DND-41 (cell line): ENCODE data around the gene ALDH3B2.
"Not testable (repeated sequence)": the region's sequence is repeated elsewhere in the genome, so short reads cannot be mapped to it uniquely, and the experiment has no call there.

Experiments used
- CTCF ChIP-seq: IDR thresholded peaks from 2 replicates; pipeline ENCODE4 v1.5.1; 2012; ENCODE audit warnings: borderline replicate concordance, low read length, moderate library complexity, mild to moderate bottlenecking; ENCODE audit not compliant: poor library complexity, severe bottlenecking; ENCODE audit errors: extremely low read depth
- EZH2 ChIP-seq: IDR thresholded peaks from 3 replicates; pipeline ENCODE4 v1.6.1; 2012; ENCODE audit warnings: borderline replicate concordance, low read depth, mild to moderate bottlenecking, moderate library complexity, low read length, inconsistent platforms; ENCODE audit not compliant: severe bottlenecking

- not testable (repeated sequence) for TF ChIP-seq CTCF, EZH2
Observed at GRCh38 chr11:67711212-67711611, 36.8 kb upstream of the ALDH3B2 start.
